Heart right ventricle (tissue), 16 donors: ENCODE measurements around the gene CELSR3. TPM values are rescaled to one million over a fixed set of nuclear protein-coding genes. Genes with fewer than 3 reads are reported as not detected.

ENCODE experiments used
- ATAC-seq, 8 donors: fragments of 200-7000 bp; cut with Tn5 transposase; one replicate each; pipeline ENCODE4 v1.9.1; 2020; ENCODE audit warnings: mild to moderate bottlenecking in 8 of 8, moderate library complexity in 8 of 8, moderate number of reproducible peaks in 1 of 8
- DNase-seq, 2 donors: peaks; one replicate each; pipeline ENCODE4 v3.0.0-alpha.2; 2020
- H3K27ac ChIP-seq, 10 donors: fragments of 200-600 bp; sonication (generic) in 2 of 10; one replicate each; pipeline versions ENCODE4 v1.5.0 to v1.8.0; 2020 to 2022; ENCODE audit warnings: mild to moderate bottlenecking in 3 of 10
- H3K27me3 ChIP-seq, 7 donors: fragments of 200-600 bp; one replicate each; pipeline ENCODE4 v1.8.0; 2021 to 2022; ENCODE audit warnings: mild to moderate bottlenecking in 2 of 7
- H3K36me3 ChIP-seq, 9 donors: fragments of 200-600 bp; sonication (generic) in 1 of 9; one replicate each; pipeline versions ENCODE4 v1.5.0 to v1.8.0; 2020 to 2022; ENCODE audit warnings: mild to moderate bottlenecking in 2 of 9
- H3K4me1 ChIP-seq, 9 donors: fragments of 200-600 bp; sonication (generic) in 1 of 9; one replicate each; pipeline versions ENCODE4 v1.5.0 to v1.8.0; 2020 to 2022; ENCODE audit warnings: mild to moderate bottlenecking in 4 of 9
- H3K4me3 ChIP-seq, 10 donors: fragments of 200-600 bp; sonication (generic) in 2 of 10; one replicate each; pipeline versions ENCODE4 v1.5.0 to v1.8.0; 2020 to 2022; ENCODE audit warnings: mild to moderate bottlenecking in 7 of 10, moderate library complexity in 2 of 10
- H3K9me3 ChIP-seq, 11 donors: fragments of 200-600 bp in 10 of 11; sonication (generic) in 2 of 11; one replicate each; pipeline versions ENCODE4 v1.5.0 to v1.8.0; 2013 to 2022; ENCODE audit warnings: mild to moderate bottlenecking in 2 of 11, control low read depth in 1 of 11, moderate library complexity in 1 of 11
- WGBS, 2 donors: extraction: QIAGEN DNeasy Blood & Tissue Kit; methylation state at CpG; one replicate each; pipeline ENCODE4 v1.1.7; 2013; ENCODE audit warnings: inconsistent platforms in 1 of 2; 5-methylcytosine and 5-hydroxymethylcytosine counted together
- intact Hi-C, 10 donors: fragments of 100-400 bp; cut with DNase I; formaldehyde crosslinking; loops; one replicate each; pipeline versions ENCODE4 v1.11.1 to v1.14.2; 2022
- polyA plus RNA-seq, 2 donors: library from polyadenylated mRNA; stranded (reverse); fragments of 200-250 nt; gene quantifications; one replicate each; pipeline ENCODE4 v1.2.3, GENCODE V29; 2013
- total RNA-seq, 10 donors: library from RNA; stranded (reverse); fragmentation: NEBNext Ultra II Directional in 3 of 10; extraction: Animal tissue kit (Norgen Biotek cat#: 25700) in 3 of 10; gene quantifications; one replicate each; pipeline versions ENCODE4 v1.2.1 to v1.2.4, GENCODE V29; 2021 to 2023
- TF ChIP-seq, protein P1 (sequence below), 9 donors: fragments of 200-600 bp; sonication (generic) in 2 of 9; IDR thresholded peaks; one replicate each; pipeline versions ENCODE4 v1.5.0 to v1.8.0; 2021 to 2022; ENCODE audit warnings: antibody characterized with exemption in 9 of 9, mild to moderate bottlenecking in 5 of 9, moderate library complexity in 1 of 9
- donor health status: Arrhythmogenic right ventricular cardiomyopathy.
- donor health status: ischemic (EF 13 %, LVEDD 7.1; RV severe dilation, severe dysfunction).
- donor health status: healthy with polysubstance abuse.
- donor health status: DM: no; HTN: yes; CAD: no.
- donor health status: DM: no; HTN: no; CAD: no.
- donor health status: ischemic (EF 25% LVEDD 6.9; RV normal size, moderate dysfunction).
- donor health status: ischemic (EF 25% LVEDD 5.7; RV mildly dilated, moderate dysfunction).
- donor health status: healthy.
- donor health status: DM: yes; HTN: yes; CAD: no.
- donor health status: Ischemic cardiomyopathy.
- donor health status: ischemic (EF 35%, LVEDD 5.7; RV mildly dilated, moderate dysfunction).
- donor health status: nonischemic (EF 11% LVEDD 7.7; RV severe dilation, severe dysfunction).
- donor health status: DM: yes; HTN: yes; CAD: no.
- donor health status: PGD.
- donor health status: ischemic (EF 29% LVEDD 5.4; RV normal size, mild dysfunction).
- donor health status: nonischemic (EF 23%, LVEDD 6.1; RV moderate dilation, normal function).

The CELSR3 gene
- total and polyA plus RNA-seq, 12 donors, result 0.10 to 0.44 (median 0.17) TPM

DNA sequence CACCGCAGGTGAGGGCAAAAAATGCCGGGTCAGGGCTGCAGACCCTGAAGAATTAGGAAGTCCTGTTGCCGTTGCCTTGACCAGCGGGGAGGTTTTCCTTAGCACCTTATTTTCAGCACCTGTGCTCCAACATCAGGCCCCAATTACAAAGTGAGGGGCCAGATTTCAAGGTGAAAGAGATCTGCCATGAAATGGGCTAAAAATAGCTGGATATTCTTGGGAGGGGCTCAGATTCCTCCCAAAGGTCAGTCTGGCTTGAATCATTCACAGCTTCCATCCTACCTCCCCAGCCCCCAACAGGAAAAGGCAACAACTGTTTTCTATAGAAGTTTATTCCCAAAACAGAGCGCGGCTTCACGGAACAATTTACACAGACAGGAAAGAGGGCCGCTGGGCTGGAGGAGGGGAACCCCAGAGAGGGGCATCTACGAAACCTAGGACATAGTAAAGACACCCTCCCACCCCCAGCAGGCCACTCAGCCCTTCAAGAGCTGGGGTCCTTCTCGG, 26.5 kb downstream of the CELSR3 start:
- no peak for DNase-seq
- no peaks in the 10 kb centered on the region for H3K9me3 ChIP-seq
- WGBS, 2 donors, result 20 to 24% methylated on average over 10 of the region's 10 CpGs
- no peaks in the 10 kb centered on the region for H3K27me3 ChIP-seq
- H3K4me3 ChIP-seq, result peak overlapping the region; percentile 73 to 99 (median 88)
- H3K36me3 ChIP-seq, result peaks cover 0 to 24% (median 0%) of the 10 kb centered on the region in 9 donors
- ATAC-seq, result peak in 2 of 8 donors; percentile 14 to 15
- H3K4me1 ChIP-seq, result peaks cover 5 to 28% (median 21%) of the 10 kb centered on the region in 9 donors
- intact Hi-C loops, result loop anchor here in 1 of 10 donors (10.0 kb wide), 1 partner anchor 171 kb away; a partner anchor contains a TSS
- peak overlapping the region; percentile 55 to 91 (median 88) for H3K27ac ChIP-seq
- TF ChIP-seq, protein P1, sequence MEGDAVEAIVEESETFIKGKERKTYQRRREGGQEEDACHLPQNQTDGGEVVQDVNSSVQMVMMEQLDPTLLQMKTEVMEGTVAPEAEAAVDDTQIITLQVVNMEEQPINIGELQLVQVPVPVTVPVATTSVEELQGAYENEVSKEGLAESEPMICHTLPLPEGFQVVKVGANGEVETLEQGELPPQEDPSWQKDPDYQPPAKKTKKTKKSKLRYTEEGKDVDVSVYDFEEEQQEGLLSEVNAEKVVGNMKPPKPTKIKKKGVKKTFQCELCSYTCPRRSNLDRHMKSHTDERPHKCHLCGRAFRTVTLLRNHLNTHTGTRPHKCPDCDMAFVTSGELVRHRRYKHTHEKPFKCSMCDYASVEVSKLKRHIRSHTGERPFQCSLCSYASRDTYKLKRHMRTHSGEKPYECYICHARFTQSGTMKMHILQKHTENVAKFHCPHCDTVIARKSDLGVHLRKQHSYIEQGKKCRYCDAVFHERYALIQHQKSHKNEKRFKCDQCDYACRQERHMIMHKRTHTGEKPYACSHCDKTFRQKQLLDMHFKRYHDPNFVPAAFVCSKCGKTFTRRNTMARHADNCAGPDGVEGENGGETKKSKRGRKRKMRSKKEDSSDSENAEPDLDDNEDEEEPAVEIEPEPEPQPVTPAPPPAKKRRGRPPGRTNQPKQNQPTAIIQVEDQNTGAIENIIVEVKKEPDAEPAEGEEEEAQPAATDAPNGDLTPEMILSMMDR (IDR thresholded peaks at IDR 0.05), result no peak

DNA sequence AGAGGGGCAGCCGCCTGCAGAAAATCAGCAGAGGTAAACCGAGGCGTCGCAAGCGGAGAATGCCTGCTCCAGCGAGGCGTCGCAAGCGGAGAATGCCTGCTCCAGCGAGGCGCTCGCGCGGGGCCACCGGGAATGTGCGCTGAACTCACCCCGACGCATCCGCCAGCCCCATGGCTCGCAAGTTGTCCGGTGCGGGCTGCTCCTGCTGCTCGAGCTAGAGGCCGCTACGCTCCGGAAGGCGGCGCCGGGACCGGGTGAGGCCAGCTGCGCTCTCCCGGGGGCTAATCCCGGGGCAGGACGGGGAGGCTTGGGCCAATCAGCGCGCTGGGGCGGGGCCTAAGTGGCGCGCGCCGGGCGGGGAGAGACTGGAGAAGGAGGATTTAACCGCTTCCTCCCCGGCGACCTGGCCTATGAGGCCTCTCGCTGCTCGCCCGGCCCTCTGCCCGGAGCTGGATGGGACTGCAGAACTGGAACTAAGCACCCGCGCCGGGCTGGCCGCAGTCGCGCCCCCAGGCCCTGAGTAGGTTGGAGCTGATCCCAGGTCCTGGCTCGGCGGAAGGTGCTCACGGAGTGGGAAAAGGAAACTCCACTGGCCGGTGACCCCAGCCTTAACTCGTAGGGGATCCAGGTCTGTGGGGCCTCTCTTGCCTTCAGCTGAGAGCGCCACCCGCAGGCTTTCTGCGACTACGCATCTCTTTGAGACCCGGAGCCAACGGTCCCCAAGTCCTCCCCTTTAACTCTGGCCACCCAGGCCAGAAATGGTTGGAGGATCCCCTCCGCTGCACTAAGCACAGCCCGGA, 27.3 kb downstream of the CELSR3 start, which contains the start of gene SLC26A6:
SLC26A6 (minus strand) TSS at position 240 of the 800 bp plus-strand sequence; CDS start at position 172, 68 bp downstream.
- DNase-seq (peak; percentile 97 to 98), ATAC-seq (peak; percentile 98 to 99 (median 99))
- H3K4me1 ChIP-seq, result peaks cover 5 to 28% (median 21%) of the 10 kb centered on the region in 9 donors
- TF ChIP-seq, protein P1 (IDR thresholded peaks at IDR 0.05), result peak in 8 of 9 donors; percentile 38 to 69 (median 45)
- intact Hi-C loops, result loop anchor here in 5 of 10 donors (2.0 to 10.0 kb wide), 4 partner anchors 49 to 171 kb away; partner anchors contain the start of genes NCKIPSD (in 2 of the 5) and PFKFB4 (in 1 of the 5)
- 0 to 1% methylated on average over 68 of the region's 68 CpGs for WGBS, 2 donors
- no peaks in the 10 kb centered on the region for H3K9me3 ChIP-seq
- peaks cover 0 to 32% (median 0%) of the 10 kb centered on the region in 9 donors for H3K36me3 ChIP-seq
- H3K27me3 ChIP-seq, result no peaks in the 10 kb centered on the region
- peak within 1 kb of the TSS; percentile 73 to 99 (median 88) for H3K4me3 ChIP-seq
- peak within 1 kb of the TSS; percentile 55 to 91 (median 88) for H3K27ac ChIP-seq

DNA sequence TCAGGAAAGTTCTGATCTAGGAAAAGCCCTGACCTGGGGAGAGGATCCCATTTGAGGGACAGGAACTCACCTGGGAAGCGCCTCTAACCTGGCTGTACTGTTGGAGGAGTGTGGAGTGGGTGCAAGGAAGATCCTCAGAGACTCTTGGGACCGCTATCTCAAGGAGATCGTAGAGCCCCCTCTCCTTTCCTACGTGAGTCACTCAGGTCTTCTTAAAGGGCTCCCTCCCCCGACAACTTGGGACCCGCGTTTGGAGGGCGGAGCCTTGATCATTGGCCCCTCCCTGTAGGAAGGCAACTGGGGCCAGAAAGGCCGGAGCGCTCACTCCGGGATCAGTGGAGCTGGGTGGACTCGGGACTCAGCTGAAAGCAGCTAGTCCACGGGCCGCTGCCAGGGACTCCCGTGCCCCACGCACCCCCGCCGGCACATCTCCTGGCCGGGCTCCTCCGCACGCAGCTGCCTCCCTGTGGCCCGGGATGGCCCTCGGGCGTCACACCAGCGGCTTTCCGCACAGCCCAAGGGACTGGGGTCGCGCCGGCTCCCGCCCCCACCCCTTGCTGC, 27.9 kb downstream of the CELSR3 start:
- DNase-seq, result peak; percentile 26 to 62
- H3K27me3 ChIP-seq, result no peaks in the 10 kb centered on the region
- TF ChIP-seq, protein P1 (IDR thresholded peaks at IDR 0.05), result no peak
- H3K4me1 ChIP-seq, result peaks cover 5 to 28% (median 21%) of the 10 kb centered on the region in 9 donors
- peak overlapping the region; percentile 73 to 99 (median 88) for H3K4me3 ChIP-seq
- intact Hi-C loops, result loop anchor here in 5 of 10 donors (2.0 to 10.0 kb wide), 4 partner anchors 50 to 170 kb away; partner anchors contain the start of genes NCKIPSD (in 2 of the 5) and PFKFB4 (in 1 of the 5)
- peaks cover 0 to 39% (median 4%) of the 10 kb centered on the region in 9 donors for H3K36me3 ChIP-seq
- peak; percentile 5 to 67 (median 26) for ATAC-seq
- peak overlapping the region; percentile 19 to 91 (median 88) for H3K27ac ChIP-seq
- H3K9me3 ChIP-seq, result no peaks in the 10 kb centered on the region
- WGBS, 2 donors, result 3 to 4% methylated on average over 30 of the region's 30 CpGs

DNA sequence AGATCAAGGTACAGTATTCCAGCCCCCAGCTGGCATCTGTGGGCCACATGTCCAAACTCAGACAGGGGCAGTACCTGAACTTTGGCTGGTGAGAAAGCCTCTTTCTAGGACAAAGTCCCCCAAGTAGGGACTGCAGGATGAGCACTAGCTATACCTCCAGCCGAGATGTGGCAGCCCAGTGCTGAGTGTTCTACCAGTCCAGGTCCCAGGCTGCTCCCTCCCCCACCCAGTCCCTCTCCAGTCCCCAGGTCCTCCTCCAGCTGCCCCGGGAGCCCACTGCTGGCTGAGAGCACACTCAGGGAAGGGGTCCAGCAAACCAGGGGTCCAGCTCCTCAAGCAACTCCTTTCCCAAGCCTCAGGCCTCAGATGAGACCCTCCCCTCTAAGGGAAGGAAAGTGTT, 28.9 kb downstream of the CELSR3 start:
- H3K9me3 ChIP-seq, result no peaks in the 10 kb centered on the region
- peaks cover 0 to 47% (median 9%) of the 10 kb centered on the region in 9 donors for H3K36me3 ChIP-seq
- intact Hi-C loops, result loop anchor here in 5 of 10 donors (2.0 to 10.0 kb wide), 4 partner anchors 51 to 169 kb away; partner anchors contain the start of genes NCKIPSD (in 2 of the 5) and PFKFB4 (in 1 of the 5)
- H3K27ac ChIP-seq, result no peak overlapping the region
- TF ChIP-seq, protein P1 (IDR thresholded peaks at IDR 0.05), result no peak
- no peaks in the 10 kb centered on the region for H3K27me3 ChIP-seq
- DNase-seq (no peak), ATAC-seq (no peak)
- peaks cover 5 to 28% (median 21%) of the 10 kb centered on the region in 9 donors for H3K4me1 ChIP-seq
- WGBS, 2 donors, result 75 to 90% methylated on average over 2 of the region's 2 CpGs
- H3K4me3 ChIP-seq, result no peak overlapping the region
